ENCODE results near the gene PPP1R16B.

DNA sequence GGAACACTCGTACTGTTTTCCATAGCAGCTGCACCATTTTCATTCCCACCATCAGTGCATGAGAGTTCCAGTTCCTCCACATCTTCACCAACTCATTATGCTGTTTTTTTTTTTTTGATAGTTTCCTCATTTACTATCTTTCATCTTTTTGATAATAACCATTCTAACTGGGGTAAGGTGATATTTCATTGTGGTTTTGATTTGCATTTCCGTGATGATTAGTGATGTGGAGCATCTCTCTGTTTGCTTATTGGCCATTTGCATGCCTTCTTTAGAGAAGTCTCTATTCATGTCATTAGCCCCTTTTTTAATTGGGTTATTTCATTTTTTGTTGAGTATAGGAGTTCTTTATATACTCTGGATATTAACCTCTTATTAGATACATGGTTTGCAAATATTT lies 31.3 kb upstream of the PPP1R16B start:
- TF ChIP-seq, protein P1, sequence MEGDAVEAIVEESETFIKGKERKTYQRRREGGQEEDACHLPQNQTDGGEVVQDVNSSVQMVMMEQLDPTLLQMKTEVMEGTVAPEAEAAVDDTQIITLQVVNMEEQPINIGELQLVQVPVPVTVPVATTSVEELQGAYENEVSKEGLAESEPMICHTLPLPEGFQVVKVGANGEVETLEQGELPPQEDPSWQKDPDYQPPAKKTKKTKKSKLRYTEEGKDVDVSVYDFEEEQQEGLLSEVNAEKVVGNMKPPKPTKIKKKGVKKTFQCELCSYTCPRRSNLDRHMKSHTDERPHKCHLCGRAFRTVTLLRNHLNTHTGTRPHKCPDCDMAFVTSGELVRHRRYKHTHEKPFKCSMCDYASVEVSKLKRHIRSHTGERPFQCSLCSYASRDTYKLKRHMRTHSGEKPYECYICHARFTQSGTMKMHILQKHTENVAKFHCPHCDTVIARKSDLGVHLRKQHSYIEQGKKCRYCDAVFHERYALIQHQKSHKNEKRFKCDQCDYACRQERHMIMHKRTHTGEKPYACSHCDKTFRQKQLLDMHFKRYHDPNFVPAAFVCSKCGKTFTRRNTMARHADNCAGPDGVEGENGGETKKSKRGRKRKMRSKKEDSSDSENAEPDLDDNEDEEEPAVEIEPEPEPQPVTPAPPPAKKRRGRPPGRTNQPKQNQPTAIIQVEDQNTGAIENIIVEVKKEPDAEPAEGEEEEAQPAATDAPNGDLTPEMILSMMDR (IDR thresholded peaks at IDR 0.05) = no peak
- no peak for TF ChIP-seq POLR2A (IDR thresholded peaks at IDR 0.05)

Data from right lobe of liver (tissue), 4 donors.